ENCODE data around the gene LARGE1. TPM values are rescaled to one million over a fixed set of nuclear protein-coding genes. Genes with fewer than 3 reads are reported as not detected.
A peak's percentile ranks its signal among the peaks of the same experiment; 100 is the strongest.

Gene LARGE1
- total and polyA plus RNA-seq, 2 of the 4 experiments (the other 2 are of a cell fraction): 6.2 to 12.4 TPM

DNA sequence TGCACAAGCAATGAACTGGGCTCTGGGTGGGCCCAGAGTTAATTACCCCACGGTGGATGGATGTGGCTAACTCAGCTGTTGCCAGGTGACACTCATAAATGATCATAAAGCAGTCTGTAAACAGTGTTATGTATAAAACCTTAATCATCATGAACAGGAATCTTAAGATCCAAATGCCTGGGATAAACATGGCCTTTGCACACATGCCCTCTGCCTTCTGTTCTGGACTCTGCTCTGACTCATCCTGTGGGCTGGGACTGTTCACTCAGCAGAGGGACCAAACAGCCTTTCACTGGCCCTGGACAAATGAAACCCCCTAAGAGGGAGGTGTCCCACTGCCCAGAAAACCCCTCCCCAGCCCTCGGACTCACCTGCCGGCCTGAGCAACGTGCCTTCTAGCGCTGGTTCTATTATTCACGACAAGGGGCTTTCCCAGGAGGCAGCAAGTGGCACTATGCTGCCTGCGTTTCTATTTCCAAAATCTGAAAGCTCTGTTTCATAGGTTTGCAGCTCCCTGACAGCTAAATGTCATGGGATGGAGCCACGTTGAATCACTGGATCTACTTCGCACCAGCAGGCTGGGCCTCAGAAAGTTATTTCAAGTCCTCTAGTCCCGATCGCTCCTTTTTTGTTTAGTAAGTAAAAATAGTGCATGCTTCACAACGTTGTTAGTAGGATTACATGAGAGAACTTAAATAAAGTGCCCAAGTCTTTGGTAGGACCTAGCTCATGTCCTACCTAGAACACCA, 53.0 kb downstream of the LARGE1 start:
- peak; percentile 77 for DNase-seq
- peak overlapping the region; percentile 33; the same call in 1 of the 2 replicates for H3K4me2 ChIP-seq (ENCODE audit: low read depth, low read length)
- peak overlapping the region; percentile 42 for H2AK9ac ChIP-seq (replicated peaks; ENCODE audit: low read depth, low read length, poor library complexity)
- H3K4me1 ChIP-seq (ENCODE audit: control insufficient read depth, insufficient read depth, low read length): peaks cover 21% of the 10 kb centered on the region
- H3K23ac ChIP-seq (ENCODE audit: low read depth, low read length): no peak overlapping the region
- H2BK5ac ChIP-seq (ENCODE audit: low read depth, low read length, poor library complexity, severe bottlenecking): peak overlapping the region; percentile 60
- H3K9me1 ChIP-seq (ENCODE audit: insufficient read depth, low read length): peaks cover 15% of the 10 kb centered on the region
- peak overlapping the region; percentile 37; the same call in 1 of the 2 replicates for H3K4ac ChIP-seq (ENCODE audit: low read depth, low read length)
- in situ Hi-C loops (cut with MboI; ENCODE audit: low sequenced_read_pairs) (no loop called here), dilution Hi-C loops (cut with HindIII; ENCODE audit: low sequenced_read_pairs, unreplicated experiment) (no loop called here), intact Hi-C loops (cut with micrococcal nuclease) (no loop called here)
- H2BK15ac ChIP-seq (ENCODE audit: low read depth, low read length): 0 out of 3 replicates have a peak overlapping the region, but pooled peaks have one; percentile 6
- H3K56ac ChIP-seq (ENCODE audit: extremely low read depth, insufficient read depth, low read length): no peak overlapping the region
- H3K4me3 ChIP-seq (ENCODE audit: insufficient read depth, low read depth, low read length): no peak overlapping the region
- H3K27me3 ChIP-seq (ENCODE audit: control insufficient read depth, insufficient read depth, low read length): no peaks in the 10 kb centered on the region
- peak overlapping the region; percentile 53 for H2BK120ac ChIP-seq (ENCODE audit: low read depth, low read length)
- POLR2A ChIA-PET (ENCODE audit: unreplicated experiment): interaction anchor here (0.6 kb wide), 1 partner anchor 16 kb away, joined by 4 read pairs; no protein-coding TSS in a partner anchor
- H2BK20ac ChIP-seq (ENCODE audit: low read depth, low read length): peak overlapping the region; percentile 57
- no TSS peak for BruUV-seq (replicated peaks)
- H3K14ac ChIP-seq (replicated peaks; ENCODE audit: low read depth, low read length): 0 out of 2 replicates have a peak overlapping the region, but pooled peaks have one; percentile 15
- H3K36me3 ChIP-seq (ENCODE audit: control insufficient read depth, insufficient read depth, low read length): no peaks in the 10 kb centered on the region
- WGBS, 2 experiments (ENCODE audit: extremely low coverage in 2 of 2, insufficient read length in 1 of 2): 76% methylated on average over 3 of the region's 12 CpGs; no CpG with 5 or more reads in 1 of the 2 experiments
- no peaks in the 10 kb centered on the region for H4K20me1 ChIP-seq (ENCODE audit: insufficient read depth, low read length)
- peak overlapping the region; percentile 29; the same call in 1 of the 2 replicates for H4K91ac ChIP-seq (ENCODE audit: insufficient read depth, low read depth, low read length)
- peak overlapping the region; percentile 29 for H2AFZ ChIP-seq (replicated peaks; ENCODE audit: low read length, poor library complexity)
- peak overlapping the region; percentile 31; the same call in 1 of the 2 replicates for H2AK5ac ChIP-seq (ENCODE audit: low read depth, low read length)
- no peaks in the 10 kb centered on the region for H3K9me3 ChIP-seq (ENCODE audit: control insufficient read depth, insufficient read depth, low read length)
- no peak overlapping the region for H3K18ac ChIP-seq (ENCODE audit: low read depth, low read length)
- ATAC-seq (ENCODE audit: low read depth): peak; percentile 94
- H3K27ac ChIP-seq (ENCODE audit: insufficient read depth, low read length): peak overlapping the region; percentile 41
- no peak overlapping the region for H4K5ac ChIP-seq (ENCODE audit: low read depth, low read length)
- peaks cover 30 to 61% of the 10 kb centered on the region in 2 experiments for H3K79me1 ChIP-seq (ENCODE audit: low read depth in 1 of 2, low read length in 2 of 2)
- CTCF ChIA-PET: interaction anchor here (0.6 kb wide), 1 partner anchor 463 kb away, joined by 3 read pairs; no protein-coding TSS in a partner anchor
- no peak overlapping the region for H3K9ac ChIP-seq (ENCODE audit: low read depth, low read length)
- 0 out of 4 replicates have a peak overlapping the region, but pooled peaks of 1 of the 2 experiments have one; percentile 25 for H4K8ac ChIP-seq (ENCODE audit: low read depth in 2 of 2, low read length in 2 of 2)
- TF ChIP-seq BHLHE40 (IDR thresholded peaks at IDR 0.05; ENCODE audit: low read depth, low read length) (no peak), CHD1 (IDR thresholded peaks at IDR 0.05; ENCODE audit: low read depth, low read length) (no peak), MAZ (IDR thresholded peaks at IDR 0.05; ENCODE audit: borderline replicate concordance, low read depth, low read length) (no peak), SMC3 (IDR thresholded peaks at IDR 0.05; ENCODE audit: low read depth, low read length) (no peak), FOS (IDR thresholded peaks at IDR 0.05; ENCODE audit: low read depth, low read length) (peak; percentile 68), NFE2L2 (IDR thresholded peaks at IDR 0.05; ENCODE audit: low read depth, low read length) (peak; percentile 71), CEBPB (IDR thresholded peaks at IDR 0.05; ENCODE audit: low read depth, low read length) (no peak), RCOR1 (IDR thresholded peaks at IDR 0.05; ENCODE audit: insufficient replicate concordance, low read length) (peak; percentile 17), RFX5 (IDR thresholded peaks at IDR 0.05; ENCODE audit: low read depth, low read length) (no peak; the same call in 1 of the 2 replicates), POLR2A (IDR thresholded peaks at IDR 0.05; ENCODE audit: low read depth, low read length) (no peak), RAD21 (IDR thresholded peaks at IDR 0.05; ENCODE audit: low read length) (0 out of 2 replicates have a peak, but pooled peaks have one; percentile 13), MAFK (IDR thresholded peaks at IDR 0.05; ENCODE audit: low read depth, low read length) (peak; percentile 23; the same call in 1 of the 2 replicates)
- TF ChIP-seq, protein P1, sequence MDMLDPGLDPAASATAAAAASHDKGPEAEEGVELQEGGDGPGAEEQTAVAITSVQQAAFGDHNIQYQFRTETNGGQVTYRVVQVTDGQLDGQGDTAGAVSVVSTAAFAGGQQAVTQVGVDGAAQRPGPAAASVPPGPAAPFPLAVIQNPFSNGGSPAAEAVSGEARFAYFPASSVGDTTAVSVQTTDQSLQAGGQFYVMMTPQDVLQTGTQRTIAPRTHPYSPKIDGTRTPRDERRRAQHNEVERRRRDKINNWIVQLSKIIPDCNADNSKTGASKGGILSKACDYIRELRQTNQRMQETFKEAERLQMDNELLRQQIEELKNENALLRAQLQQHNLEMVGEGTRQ (IDR thresholded peaks at IDR 0.05; ENCODE audit: low read depth, low read length): no peak
- TF ChIP-seq, protein P2, sequence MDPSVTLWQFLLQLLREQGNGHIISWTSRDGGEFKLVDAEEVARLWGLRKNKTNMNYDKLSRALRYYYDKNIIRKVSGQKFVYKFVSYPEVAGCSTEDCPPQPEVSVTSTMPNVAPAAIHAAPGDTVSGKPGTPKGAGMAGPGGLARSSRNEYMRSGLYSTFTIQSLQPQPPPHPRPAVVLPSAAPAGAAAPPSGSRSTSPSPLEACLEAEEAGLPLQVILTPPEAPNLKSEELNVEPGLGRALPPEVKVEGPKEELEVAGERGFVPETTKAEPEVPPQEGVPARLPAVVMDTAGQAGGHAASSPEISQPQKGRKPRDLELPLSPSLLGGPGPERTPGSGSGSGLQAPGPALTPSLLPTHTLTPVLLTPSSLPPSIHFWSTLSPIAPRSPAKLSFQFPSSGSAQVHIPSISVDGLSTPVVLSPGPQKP (IDR thresholded peaks at IDR 0.05; ENCODE audit: borderline replicate concordance, low read depth, low read length): no peak

Data from IMR-90 (cell line).